ENCODE results near the gene BOLA2B. TPM values are rescaled to one million over a fixed set of nuclear protein-coding genes. Genes with fewer than 3 reads are reported as not detected.
"Not testable (repeated sequence)": the region's sequence is repeated elsewhere in the genome, so short reads cannot be mapped to it uniquely, and the experiment has no call there.

Gene BOLA2B
- total and polyA plus RNA-seq, 2 of the 4 experiments (the other 2 are of a cell fraction) = 121 to 301 TPM

- H3K9me3 ChIP-seq (ENCODE audit: control insufficient read depth, insufficient read depth, low read length) = no peaks in the 10 kb centered on the region
- H4K20me1 ChIP-seq (ENCODE audit: insufficient read depth, low read length) = no peaks in the 10 kb centered on the region; the same call in 1 of the 2 replicates
- no peak overlapping the region for H2AK9ac ChIP-seq (replicated peaks; ENCODE audit: low read depth, low read length, poor library complexity)
- peaks cover 3% of the 10 kb centered on the region; the same call in 1 of the 2 replicates for H3K27me3 ChIP-seq (ENCODE audit: control insufficient read depth, insufficient read depth, low read length)
- WGBS, 2 experiments (ENCODE audit: extremely low coverage in 2 of 2, insufficient read length in 1 of 2) = 87% methylated on average over 3 of the region's 4 CpGs; no CpG with 5 or more reads in 1 of the 2 experiments
- H3K56ac ChIP-seq (ENCODE audit: extremely low read depth, insufficient read depth, low read length) = no peak overlapping the region
- no peak overlapping the region for H3K9ac ChIP-seq (ENCODE audit: low read depth, low read length)
- ChIA-PET CTCF (no interaction called here), POLR2A (ENCODE audit: unreplicated experiment) (no interaction called here)
- dilution Hi-C loops (cut with HindIII; ENCODE audit: low sequenced_read_pairs, unreplicated experiment) (no loop called here), in situ Hi-C loops (cut with MboI; ENCODE audit: low sequenced_read_pairs) (loop anchor here (25.0 kb wide), 1 partner anchor 233 kb away; the partner anchor contains the start of gene ZNF771), intact Hi-C loops (cut with micrococcal nuclease) (no loop called here)
- H2BK5ac ChIP-seq (ENCODE audit: low read depth, low read length, poor library complexity, severe bottlenecking) = no peak overlapping the region
- DNase-seq (no peak), ATAC-seq (ENCODE audit: low read depth) (no peak)
- H2AFZ ChIP-seq (replicated peaks; ENCODE audit: low read length, poor library complexity) = no peak overlapping the region
- no peak overlapping the region for H2BK15ac ChIP-seq (ENCODE audit: low read depth, low read length)
- no peak overlapping the region for H2BK120ac ChIP-seq (ENCODE audit: low read depth, low read length)
- H3K27ac ChIP-seq (ENCODE audit: insufficient read depth, low read length) = no peak overlapping the region
- H4K91ac ChIP-seq (ENCODE audit: insufficient read depth, low read depth, low read length) = no peak overlapping the region
- no peak overlapping the region for H3K14ac ChIP-seq (replicated peaks; ENCODE audit: low read depth, low read length)
- no peaks in the 10 kb centered on the region for H3K79me1 ChIP-seq (ENCODE audit: low read depth in 1 of 2, low read length in 2 of 2)
- peaks cover 2% of the 10 kb centered on the region; the same call in 1 of the 2 replicates for H3K4me1 ChIP-seq (ENCODE audit: control insufficient read depth, insufficient read depth, low read length)
- BruUV-seq (replicated peaks) = no TSS peak
- H4K5ac ChIP-seq (ENCODE audit: low read depth, low read length) = no peak overlapping the region
- no peak overlapping the region for H4K8ac ChIP-seq (ENCODE audit: low read depth in 2 of 2, low read length in 2 of 2)
- no peak overlapping the region for H2BK20ac ChIP-seq (ENCODE audit: low read depth, low read length)
- H3K9me1 ChIP-seq (ENCODE audit: insufficient read depth, low read length) = peaks cover 3% of the 10 kb centered on the region; the same call in 1 of the 2 replicates
- no peak overlapping the region for H3K23ac ChIP-seq (ENCODE audit: low read depth, low read length)
- no peak for TF ChIP-seq BHLHE40 (IDR thresholded peaks at IDR 0.05; ENCODE audit: low read depth, low read length)
- TF ChIP-seq RAD21 (IDR thresholded peaks at IDR 0.05; ENCODE audit: low read length) = no peak
- no peak for TF ChIP-seq NFE2L2 (IDR thresholded peaks at IDR 0.05; ENCODE audit: low read depth, low read length)
- TF ChIP-seq USF2 (IDR thresholded peaks at IDR 0.05; ENCODE audit: low read depth, low read length) = no peak
- no peak for TF ChIP-seq POLR2A (IDR thresholded peaks at IDR 0.05; ENCODE audit: low read depth, low read length)
- no peak for TF ChIP-seq RFX5 (IDR thresholded peaks at IDR 0.05; ENCODE audit: low read depth, low read length)
- TF ChIP-seq RCOR1 (IDR thresholded peaks at IDR 0.05; ENCODE audit: insufficient replicate concordance, low read length) = no peak
- TF ChIP-seq MAFK (IDR thresholded peaks at IDR 0.05; ENCODE audit: low read depth, low read length) = no peak
- H3K4me2 ChIP-seq (ENCODE audit: low read depth, low read length) = no peak overlapping the region
- H3K18ac ChIP-seq (ENCODE audit: low read depth, low read length) = no peak overlapping the region
- no peak overlapping the region for H3K4me3 ChIP-seq (ENCODE audit: insufficient read depth, low read depth, low read length)
- H3K36me3 ChIP-seq (ENCODE audit: control insufficient read depth, insufficient read depth, low read length) = no peaks in the 10 kb centered on the region
- H3K4ac ChIP-seq (ENCODE audit: low read depth, low read length) = no peak overlapping the region
- H2AK5ac ChIP-seq (ENCODE audit: low read depth, low read length) = no peak overlapping the region
Measured at GRCh38 chr16:30179195-30179594, 14.3 kb downstream of the BOLA2B start.

- H3K9me3 ChIP-seq (ENCODE audit: control insufficient read depth, insufficient read depth, low read length); H4K8ac ChIP-seq (ENCODE audit: low read depth in 2 of 2, low read length in 2 of 2); H2AK9ac ChIP-seq (replicated peaks; ENCODE audit: low read depth, low read length, poor library complexity); H4K5ac ChIP-seq (ENCODE audit: low read depth, low read length); DNase-seq; H3K9ac ChIP-seq (ENCODE audit: low read depth, low read length); H2BK15ac ChIP-seq (ENCODE audit: low read depth, low read length); H2BK20ac ChIP-seq (ENCODE audit: low read depth, low read length); H3K14ac ChIP-seq (replicated peaks; ENCODE audit: low read depth, low read length); ATAC-seq (ENCODE audit: low read depth); H3K56ac ChIP-seq (ENCODE audit: extremely low read depth, insufficient read depth, low read length); H4K91ac ChIP-seq (ENCODE audit: insufficient read depth, low read depth, low read length); H3K36me3 ChIP-seq (ENCODE audit: control insufficient read depth, insufficient read depth, low read length); H3K27me3 ChIP-seq (ENCODE audit: control insufficient read depth, insufficient read depth, low read length); dilution Hi-C loops (cut with HindIII; ENCODE audit: low sequenced_read_pairs, unreplicated experiment); H4K20me1 ChIP-seq (ENCODE audit: insufficient read depth, low read length); H3K4me2 ChIP-seq (ENCODE audit: low read depth, low read length); H3K27ac ChIP-seq (ENCODE audit: insufficient read depth, low read length); H3K4ac ChIP-seq (ENCODE audit: low read depth, low read length); H2AFZ ChIP-seq (replicated peaks; ENCODE audit: low read length, poor library complexity); POLR2A ChIA-PET (ENCODE audit: unreplicated experiment); H3K23ac ChIP-seq (ENCODE audit: low read depth, low read length); H2BK5ac ChIP-seq (ENCODE audit: low read depth, low read length, poor library complexity, severe bottlenecking); H3K18ac ChIP-seq (ENCODE audit: low read depth, low read length); intact Hi-C loops (cut with micrococcal nuclease); BruUV-seq (replicated peaks); H2BK120ac ChIP-seq (ENCODE audit: low read depth, low read length); H3K79me1 ChIP-seq (ENCODE audit: low read depth in 1 of 2, low read length in 2 of 2); H3K4me3 ChIP-seq (ENCODE audit: insufficient read depth, low read depth, low read length); H3K9me1 ChIP-seq (ENCODE audit: insufficient read depth, low read length); H2AK5ac ChIP-seq (ENCODE audit: low read depth, low read length); H3K4me1 ChIP-seq (ENCODE audit: control insufficient read depth, insufficient read depth, low read length): not testable (repeated sequence)
- in situ Hi-C loops (cut with MboI; ENCODE audit: low sequenced_read_pairs) = loop anchor here (25.0 kb wide), 1 partner anchor 235 kb away; the partner anchor contains the start of gene ZNF771
- CTCF ChIA-PET = interaction anchor here (1.5 kb wide), 1 partner anchor 53 kb away, joined by 3 read pairs; no protein-coding TSS in a partner anchor
- WGBS, 2 experiments (ENCODE audit: extremely low coverage in 2 of 2, insufficient read length in 1 of 2) = no CpG with 5 or more reads among the region's 6 CpGs
Measured at GRCh38 chr16:30176876-30177275, 16.6 kb downstream of the BOLA2B start.

All from IMR-90 (cell line).